GM12872 (cell line): ENCODE results near the gene CSNK1G2.

ENCODE experiments used
- TF ChIP-seq, protein P1 (sequence below): IDR thresholded peaks from 3 replicates; pipeline ENCODE4 v1.5.1; 2011; ENCODE audit warnings: low read depth, mild to moderate bottlenecking, low read length, moderate library complexity; ENCODE audit not compliant: insufficient read depth

Gene CSNK1G2

DNA sequence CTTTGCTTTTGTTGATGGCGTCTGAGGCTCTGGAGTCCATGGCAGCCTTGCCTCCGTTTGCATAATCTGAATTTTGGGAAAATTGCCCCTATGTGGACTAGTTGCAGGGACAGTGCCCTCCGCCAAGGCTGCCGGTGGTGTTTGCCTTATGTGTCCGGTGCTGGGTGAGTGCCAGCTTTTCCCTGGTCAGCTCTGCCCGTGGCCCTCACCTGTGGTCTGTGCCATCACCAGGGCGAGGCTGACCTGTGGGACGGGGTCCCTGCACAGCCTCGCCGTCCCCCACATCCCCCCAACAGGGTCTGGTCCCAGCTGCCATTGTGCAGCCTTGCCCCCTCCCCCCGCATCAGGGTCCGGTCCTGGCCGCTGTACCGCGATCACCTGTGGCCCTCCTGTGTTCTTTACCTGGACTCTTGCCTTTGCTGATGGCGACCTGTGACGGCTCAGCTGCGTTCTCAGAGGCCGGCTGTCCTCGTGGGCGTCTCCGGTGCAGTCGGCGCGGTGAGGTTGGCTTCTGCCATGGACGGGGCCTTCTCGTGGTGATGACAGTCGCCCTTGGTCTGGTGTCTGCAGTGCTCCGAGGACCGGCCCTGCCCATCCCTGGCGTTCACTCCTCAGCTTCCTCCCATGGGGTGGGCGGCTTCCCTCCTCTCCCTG is 12.6 kb downstream of the CSNK1G2 start:
- TF ChIP-seq, protein P1, sequence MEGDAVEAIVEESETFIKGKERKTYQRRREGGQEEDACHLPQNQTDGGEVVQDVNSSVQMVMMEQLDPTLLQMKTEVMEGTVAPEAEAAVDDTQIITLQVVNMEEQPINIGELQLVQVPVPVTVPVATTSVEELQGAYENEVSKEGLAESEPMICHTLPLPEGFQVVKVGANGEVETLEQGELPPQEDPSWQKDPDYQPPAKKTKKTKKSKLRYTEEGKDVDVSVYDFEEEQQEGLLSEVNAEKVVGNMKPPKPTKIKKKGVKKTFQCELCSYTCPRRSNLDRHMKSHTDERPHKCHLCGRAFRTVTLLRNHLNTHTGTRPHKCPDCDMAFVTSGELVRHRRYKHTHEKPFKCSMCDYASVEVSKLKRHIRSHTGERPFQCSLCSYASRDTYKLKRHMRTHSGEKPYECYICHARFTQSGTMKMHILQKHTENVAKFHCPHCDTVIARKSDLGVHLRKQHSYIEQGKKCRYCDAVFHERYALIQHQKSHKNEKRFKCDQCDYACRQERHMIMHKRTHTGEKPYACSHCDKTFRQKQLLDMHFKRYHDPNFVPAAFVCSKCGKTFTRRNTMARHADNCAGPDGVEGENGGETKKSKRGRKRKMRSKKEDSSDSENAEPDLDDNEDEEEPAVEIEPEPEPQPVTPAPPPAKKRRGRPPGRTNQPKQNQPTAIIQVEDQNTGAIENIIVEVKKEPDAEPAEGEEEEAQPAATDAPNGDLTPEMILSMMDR = no peak

DNA sequence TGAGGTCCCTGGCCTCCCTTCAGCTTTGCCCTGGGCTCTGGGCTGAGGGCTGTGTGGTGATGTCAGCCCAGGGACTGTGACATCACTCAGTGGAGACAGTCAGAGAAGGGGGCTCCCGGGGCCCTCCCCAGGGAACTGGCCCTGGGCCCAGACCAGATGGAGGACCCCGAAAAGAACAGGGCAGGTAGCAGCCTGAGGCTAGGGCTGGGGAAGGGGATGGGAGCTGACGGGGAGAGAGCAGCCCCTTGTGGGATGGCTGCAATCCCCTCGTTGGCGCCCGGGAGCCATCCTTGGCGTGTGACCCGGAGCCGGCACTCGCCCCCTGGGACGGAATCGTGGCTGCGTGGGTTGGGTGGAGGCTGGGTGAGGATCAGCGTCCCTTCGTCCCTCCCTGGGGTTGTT is 13.6 kb downstream of the CSNK1G2 start:
- TF ChIP-seq, protein P1 = no peak

DNA sequence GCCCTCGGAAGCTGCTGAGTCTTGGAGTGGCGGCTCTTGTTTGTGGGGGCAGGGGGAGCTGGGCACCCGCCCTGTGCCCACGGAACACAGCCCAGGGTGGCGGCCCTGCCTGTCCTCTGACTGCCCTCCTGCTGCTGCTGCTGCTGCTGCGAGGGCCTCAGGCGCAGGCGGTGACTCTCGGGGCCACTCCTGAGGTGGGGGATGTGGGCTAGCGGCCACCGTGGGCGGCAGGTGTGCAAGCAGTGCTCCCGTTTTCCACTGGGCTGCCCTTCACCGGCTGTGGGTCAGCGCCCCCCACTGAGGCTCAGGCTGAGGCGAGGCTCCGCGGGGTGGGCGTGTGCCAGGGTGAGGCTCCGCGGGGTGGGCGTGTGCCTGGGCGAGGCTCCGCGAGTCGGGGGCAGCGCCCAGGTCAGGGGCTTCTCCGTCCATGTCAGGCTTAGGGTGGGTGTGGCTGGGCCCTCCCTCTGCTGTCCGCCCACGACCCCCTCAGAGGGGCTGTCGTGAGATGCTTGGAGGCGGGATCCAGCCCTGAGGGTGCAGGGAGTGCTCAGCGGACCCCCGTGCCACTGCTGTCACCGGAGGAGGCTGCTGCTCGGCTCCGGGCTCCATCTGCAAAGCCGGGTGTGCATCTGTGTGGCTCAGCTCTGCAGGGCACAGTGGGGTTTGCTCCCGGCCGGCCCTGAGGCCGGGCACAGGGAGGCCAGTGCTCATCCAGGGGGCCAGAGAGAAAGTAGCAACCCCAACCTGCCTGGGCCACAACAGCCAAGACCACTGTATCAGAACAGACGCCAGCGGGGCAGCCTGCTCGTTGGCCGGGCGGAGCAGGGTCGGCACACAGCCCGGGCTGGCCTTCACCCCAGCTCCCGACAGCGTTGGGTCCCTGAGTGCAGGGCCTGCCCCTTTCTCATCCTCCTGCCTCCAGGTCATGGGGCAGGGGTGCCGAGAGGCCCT is 14.5 kb downstream of the CSNK1G2 start:
- TF ChIP-seq, protein P1 = no peak

DNA sequence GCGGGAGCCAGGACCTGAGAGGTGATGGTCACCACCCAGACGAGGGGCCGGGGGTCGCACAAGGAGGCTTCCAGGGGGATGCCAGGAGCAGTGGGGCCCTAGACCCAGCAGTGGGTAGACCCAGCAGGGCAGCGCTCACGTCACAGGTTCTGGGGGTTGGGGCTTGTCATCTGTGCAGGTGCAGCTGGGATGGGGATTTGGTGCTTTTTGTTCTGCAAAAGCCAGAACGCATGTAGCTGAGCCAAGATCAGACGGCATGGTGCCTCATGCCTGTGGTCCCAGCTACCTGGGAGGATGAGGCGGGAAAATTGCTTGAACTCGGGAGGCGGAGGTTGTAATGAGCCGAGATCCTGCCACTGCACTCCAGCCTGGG is 15.1 kb downstream of the CSNK1G2 start:
- TF ChIP-seq, protein P1 = no peak

DNA sequence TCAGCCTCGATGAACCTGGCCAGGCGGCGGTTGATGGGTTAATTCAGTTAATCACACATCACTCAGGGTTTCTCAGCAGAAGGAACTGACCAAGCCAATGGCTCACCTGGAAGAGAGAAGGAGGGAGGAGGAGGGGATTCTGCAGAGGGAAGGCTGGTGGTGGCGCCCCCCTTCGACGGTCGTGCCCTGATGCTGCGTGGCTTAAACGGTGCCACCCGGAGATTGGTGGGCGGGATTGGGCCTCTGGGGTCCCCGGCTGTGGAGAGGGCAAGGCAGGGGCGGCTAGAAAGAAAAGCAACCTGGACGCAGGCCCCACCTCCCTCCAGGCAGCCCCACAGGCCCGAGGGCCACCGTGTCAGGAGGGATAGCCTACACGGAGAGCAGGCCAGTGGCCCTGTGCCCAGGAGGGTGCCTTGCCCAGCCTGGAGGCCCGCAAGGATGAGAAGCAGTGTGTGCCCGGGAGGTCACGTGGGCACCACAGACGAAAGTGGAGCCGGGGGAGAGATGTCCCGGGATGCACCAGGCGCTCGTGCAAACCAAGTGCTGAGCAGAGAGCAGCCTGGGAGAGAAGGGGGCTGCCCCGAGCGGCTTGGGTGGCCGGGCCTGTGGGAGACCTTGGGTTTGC is 16.0 kb downstream of the CSNK1G2 start:
- TF ChIP-seq, protein P1 = no peak

DNA sequence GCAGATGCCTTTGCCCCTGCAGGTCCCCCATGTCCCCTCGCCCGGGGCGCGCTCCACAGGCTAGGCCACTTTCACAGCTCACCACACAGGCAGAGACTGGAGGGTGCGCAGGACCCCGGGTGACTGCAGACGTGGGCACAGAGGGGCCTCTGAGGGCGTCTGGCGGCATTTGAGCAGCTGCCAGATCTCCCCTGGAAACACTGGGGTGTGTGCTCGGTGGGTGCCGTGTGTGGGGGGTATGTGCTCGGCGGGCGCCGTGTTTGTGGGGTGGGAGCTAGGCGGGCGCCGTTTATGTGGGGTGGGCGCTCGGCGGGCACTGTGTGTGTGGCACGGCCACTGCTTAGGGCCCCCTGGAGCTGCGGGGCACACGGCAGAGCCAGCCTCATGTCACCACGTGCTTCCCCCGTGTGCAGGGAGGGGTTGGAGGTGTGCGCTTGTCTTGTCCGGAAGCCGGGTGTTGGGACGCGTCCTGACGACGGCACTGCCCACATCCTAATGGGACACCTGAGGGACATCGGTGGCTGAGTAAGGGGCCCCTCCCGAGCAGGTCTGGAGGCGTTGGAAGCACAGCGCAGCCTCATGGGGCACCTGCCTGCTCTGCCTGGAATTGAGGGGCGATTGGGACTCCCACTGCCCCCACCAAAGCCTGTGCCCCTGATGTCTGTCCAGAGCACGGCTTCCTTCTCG is 16.7 kb downstream of the CSNK1G2 start:
- TF ChIP-seq, protein P1 = no peak
